IMR-90 (cell line): ENCODE data around the gene CD93. TPM values are rescaled to one million over a fixed set of nuclear protein-coding genes. Genes with fewer than 3 reads are reported as not detected.

Experiments
- ATAC-seq: fragments of 200-7000 bp; cut with Tn5 transposase; 2 replicates; pipeline ENCODE4 v1.9.1; 2020; ENCODE audit warnings: low read depth, mild to moderate bottlenecking, moderate library complexity
- BruUV-seq: library from RNA; stranded (reverse); fragments of 400-500 nt; replicated peaks from 2 replicates; lab custom pipeline; 2021; lab: Mats Ljungman, UMichigan
- CTCF ChIA-PET: fragments of 300-600 bp; formaldehyde crosslinking; extraction: SDS; loops from one replicate; lab custom pipeline; 2021; ENCODE audit warnings: antibody characterized with exemption; lab: Yijun Ruan, JAX
- POLR2A ChIA-PET: fragments of 300-600 bp; sonication (Branson Sonifier 250); formaldehyde crosslinking; loops from one replicate; lab custom pipeline; 2022; ENCODE audit warnings: antibody characterized with exemption; ENCODE audit not compliant: unreplicated experiment; lab: Charles Lee
- DNase-seq: peaks from one replicate; pipeline ENCODE4 v3.0.0; 2013
- H2AFZ ChIP-seq: replicated peaks from 2 replicates; pipeline ENCODE3; 2013; ENCODE audit warnings: low read length, mild to moderate bottlenecking; ENCODE audit not compliant: poor library complexity
- H2AK5ac ChIP-seq: 2 replicates; pipeline ENCODE4 v1.6.1; 2013; ENCODE audit warnings: low read depth, low read length, inconsistent platforms
- H2AK9ac ChIP-seq: replicated peaks from 2 replicates; pipeline ENCODE3; 2013; ENCODE audit warnings: mild to moderate bottlenecking, low read depth, low read length, moderate library complexity; ENCODE audit not compliant: poor library complexity
- H2BK120ac ChIP-seq: 2 replicates; pipeline ENCODE4 v1.6.1; 2013; ENCODE audit warnings: low read depth, low read length, inconsistent platforms
- H2BK15ac ChIP-seq: 3 replicates; pipeline ENCODE4 v1.6.1; 2013; ENCODE audit warnings: low read depth, low read length, inconsistent platforms
- H2BK20ac ChIP-seq: 2 replicates; pipeline ENCODE4 v1.6.1; 2013; ENCODE audit warnings: low read depth, mild to moderate bottlenecking, inconsistent platforms, low read length, moderate library complexity
- H2BK5ac ChIP-seq: 2 replicates; pipeline ENCODE4 v1.6.1; 2013; ENCODE audit warnings: mild to moderate bottlenecking, low read depth, low read length, inconsistent platforms; ENCODE audit not compliant: poor library complexity, severe bottlenecking
- H3K14ac ChIP-seq: replicated peaks from 2 replicates; pipeline ENCODE4 v1.6.1; 2013; ENCODE audit warnings: low read depth, low read length, inconsistent platforms
- H3K18ac ChIP-seq: 2 replicates; pipeline ENCODE4 v1.6.1; 2013; ENCODE audit warnings: low read depth, low read length, control low read depth
- H3K23ac ChIP-seq: 2 replicates; pipeline ENCODE4 v1.6.1; 2013; ENCODE audit warnings: low read depth, low read length, inconsistent platforms
- H3K27ac ChIP-seq: 2 replicates; pipeline ENCODE4 v1.5.1; 2013; ENCODE audit warnings: mild to moderate bottlenecking, control low read depth, low read length; ENCODE audit not compliant: insufficient read depth
- H3K27me3 ChIP-seq: 2 replicates; pipeline ENCODE4 v1.6.1; 2013; ENCODE audit warnings: low read length; ENCODE audit not compliant: control insufficient read depth, insufficient read depth
- H3K36me3 ChIP-seq: 2 replicates; pipeline ENCODE4 v1.6.1; 2013; ENCODE audit warnings: low read length, mixed read lengths; ENCODE audit not compliant: control insufficient read depth, insufficient read depth
- H3K4ac ChIP-seq: 2 replicates; pipeline ENCODE4 v1.6.1; 2013; ENCODE audit warnings: low read depth, low read length, inconsistent platforms
- H3K4me1 ChIP-seq: 2 replicates; pipeline ENCODE4 v1.6.1; 2013; ENCODE audit warnings: low read length, mixed read lengths; ENCODE audit not compliant: control insufficient read depth, insufficient read depth
- H3K4me2 ChIP-seq: 2 replicates; pipeline ENCODE4 v1.6.1; 2013; ENCODE audit warnings: low read depth, mild to moderate bottlenecking, control low read depth, low read length, moderate library complexity
- H3K4me3 ChIP-seq: 2 replicates; pipeline ENCODE4 v1.5.1; 2013; ENCODE audit warnings: low read depth, mild to moderate bottlenecking, control low read depth, low read length, moderate library complexity; ENCODE audit not compliant: insufficient read depth
- H3K56ac ChIP-seq: 2 replicates; pipeline ENCODE4 v1.6.1; 2013; ENCODE audit warnings: low read length, inconsistent platforms; ENCODE audit not compliant: insufficient read depth; ENCODE audit errors: extremely low read depth
- H3K79me1 ChIP-seq, 2 experiments: 2 replicates each; pipeline ENCODE4 v1.6.1; 2013; ENCODE audit warnings: low read length in 2 of 2, inconsistent platforms in 1 of 2, low read depth in 1 of 2
- H3K9ac ChIP-seq: 2 replicates; pipeline ENCODE4 v1.6.1; 2013; ENCODE audit warnings: low read depth, low read length, control low read depth
- H3K9me1 ChIP-seq: 2 replicates; pipeline ENCODE4 v1.6.1; 2013; ENCODE audit warnings: low read length, inconsistent platforms; ENCODE audit not compliant: insufficient read depth
- H3K9me3 ChIP-seq: 2 replicates; pipeline ENCODE4 v1.6.1; 2013; ENCODE audit warnings: low read length; ENCODE audit not compliant: control insufficient read depth, insufficient read depth
- H4K20me1 ChIP-seq: 2 replicates; pipeline ENCODE4 v1.6.1; 2013; ENCODE audit warnings: low read length, inconsistent platforms; ENCODE audit not compliant: insufficient read depth
- H4K5ac ChIP-seq: 2 replicates; pipeline ENCODE4 v1.6.1; 2013; ENCODE audit warnings: mild to moderate bottlenecking, low read depth, low read length, control low read depth
- H4K8ac ChIP-seq, 2 experiments: 2 replicates each; pipeline ENCODE4 v1.6.1; 2013; ENCODE audit warnings: low read depth in 2 of 2, low read length in 2 of 2, control low read depth in 1 of 2, inconsistent platforms in 1 of 2
- H4K91ac ChIP-seq: 2 replicates; pipeline ENCODE4 v1.6.1; 2013; ENCODE audit warnings: low read depth, low read length, inconsistent platforms; ENCODE audit not compliant: insufficient read depth
- CEBPB ChIP-seq: IDR thresholded peaks from 2 replicates; pipeline ENCODE4 v1.6.1; 2012; ENCODE audit warnings: low read depth, low read length, improper control_type of control experiment
- CHD1 ChIP-seq: IDR thresholded peaks from 2 replicates; pipeline ENCODE4 v1.6.1; 2012; ENCODE audit warnings: low read depth, low read length, improper control_type of control experiment
- FOS ChIP-seq: fragments of 150-350 bp; IDR thresholded peaks from 2 replicates; pipeline ENCODE4 v1.6.1; 2016; ENCODE audit warnings: low read depth, low read length
- MAFK ChIP-seq: IDR thresholded peaks from 2 replicates; pipeline ENCODE4 v1.6.1; 2012; ENCODE audit warnings: low read depth, low read length, improper control_type of control experiment
- MAZ ChIP-seq: IDR thresholded peaks from 2 replicates; pipeline ENCODE4 v1.6.1; 2012; ENCODE audit warnings: low read depth, mild to moderate bottlenecking, low read length, improper control_type of control experiment, moderate library complexity, borderline replicate concordance
- NFE2L2 ChIP-seq: fragments of 150-350 bp; IDR thresholded peaks from 2 replicates; pipeline ENCODE4 v1.6.1; 2016; ENCODE audit warnings: low read depth, mild to moderate bottlenecking, low read length
- SMC3 ChIP-seq: fragments of 150-350 bp; IDR thresholded peaks from 2 replicates; pipeline ENCODE4 v1.6.1; 2016; ENCODE audit warnings: low read depth, mild to moderate bottlenecking, antibody characterized with exemption, low read length, moderate library complexity
- USF2 ChIP-seq: fragments of 150-350 bp; IDR thresholded peaks from 2 replicates; pipeline ENCODE4 v1.6.1; 2017; ENCODE audit warnings: mild to moderate bottlenecking, antibody characterized with exemption, low read length, low read depth
- WGBS, 2 experiments: methylation state at CpG; one replicate each; pipeline versions ENCODE4 v1.1.5 to v1.1.7; 2013; ENCODE audit warnings: missing lambda C conversion rate in 2 of 2; ENCODE audit not compliant: insufficient read length in 1 of 2; ENCODE audit errors: extremely low coverage in 2 of 2; 5-methylcytosine and 5-hydroxymethylcytosine counted together
- dilution Hi-C: fragments of 300-500 bp; cut with HindIII; formaldehyde crosslinking; loops from one replicate; pipeline ENCODE4 v1.14.3; 2018; ENCODE audit warnings: low sequenced_read_pairs; ENCODE audit not compliant: unreplicated experiment
- in situ Hi-C: fragments of 300-500 bp; cut with MboI; formaldehyde crosslinking; loops from 3 replicates; pipeline ENCODE4 v1.14.3; 2019; ENCODE audit warnings: low sequenced_read_pairs, inconsistent platforms, mixed read lengths
- intact Hi-C: fragments of 100-400 bp; cut with micrococcal nuclease; formaldehyde crosslinking; loops from 2 replicates; pipeline ENCODE4 v1.10.0; 2022
- polyA plus RNA-seq, 3 experiments: library from polyadenylated mRNA; depleted of rRNA; stranded (reverse); fragments of >200 nt; gene quantifications; 2 replicates each; pipeline ENCODE4 v1.2.3, GENCODE V29; 2012; ENCODE audit warnings: low replicate concordance in 1 of 3
- total RNA-seq: library from RNA; depleted of rRNA; stranded (reverse); fragments of >200 nt; gene quantifications from 2 replicates; pipeline ENCODE4 v1.2.3, GENCODE V29; 2012

Gene CD93
- total and polyA plus RNA-seq, 2 of the 4 experiments (the other 2 are of a cell fraction): under 0.01 to 0.02 TPM

DNA sequence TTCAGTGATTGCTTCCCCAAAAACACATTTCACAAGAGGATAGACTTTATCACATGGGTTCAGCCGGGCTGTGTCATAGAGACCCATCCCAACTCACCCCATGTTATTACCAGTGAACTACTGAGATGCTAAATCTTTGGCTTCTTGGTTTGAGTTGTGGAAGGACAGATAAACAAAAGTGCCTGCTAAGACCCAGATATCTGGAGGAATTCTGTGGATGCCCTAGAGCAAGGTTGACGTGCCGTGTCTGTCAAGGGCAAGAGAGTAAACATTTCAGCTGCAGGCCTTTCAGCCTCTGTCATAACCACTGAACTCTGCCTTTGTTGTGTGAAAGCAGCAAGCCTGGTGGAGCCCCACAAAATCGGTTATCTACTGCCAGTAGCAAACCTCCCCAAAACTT, 25.5 kb downstream of the CD93 start:
- Histone ChIP-seq H3K4me3 (no peak overlapping the region), H4K5ac (no peak overlapping the region), H4K20me1 (no peaks in the 10 kb centered on the region), H3K27ac (no peak overlapping the region), H3K36me3 (no peaks in the 10 kb centered on the region), H3K23ac (no peak overlapping the region), H2BK20ac (no peak overlapping the region), H2AK9ac (no peak overlapping the region), H2BK15ac (no peak overlapping the region), H3K79me1 (no peaks in the 10 kb centered on the region), H2AFZ (no peak overlapping the region), H3K56ac (no peak overlapping the region), H2BK5ac (no peak overlapping the region), H3K4me2 (no peak overlapping the region), H3K9me3 (no peaks in the 10 kb centered on the region), H4K8ac (no peak overlapping the region), H3K4ac (no peak overlapping the region), H3K27me3 (peaks cover 20% of the 10 kb centered on the region), H2BK120ac (no peak overlapping the region), H3K14ac (no peak overlapping the region), H3K4me1 (peaks cover 10% of the 10 kb centered on the region; the same call in 1 of the 2 replicates), H2AK5ac (no peak overlapping the region), H4K91ac (no peak overlapping the region), H3K9ac (no peak overlapping the region), H3K18ac (no peak overlapping the region), H3K9me1 (0 out of 2 replicates have a peak, but pooled peaks cover 2% of the 10 kb centered on the region)
- ATAC-seq (no peak), DNase-seq (no peak)
- TF ChIP-seq CEBPB: no peak
- no peak for TF ChIP-seq MAFK
- TF ChIP-seq MAZ: no peak
- no peak for TF ChIP-seq CHD1
- no peak for TF ChIP-seq FOS
- no peak for TF ChIP-seq USF2
- TF ChIP-seq SMC3: no peak
- TF ChIP-seq NFE2L2: no peak
- POLR2A ChIA-PET: no interaction called here
- no CpG with 5 or more reads among the region's 4 CpGs for WGBS, 2 experiments
- dilution Hi-C loops (no loop called here), intact Hi-C loops (loop anchor here (5.0 kb wide), 1 partner anchor 177 kb away; no protein-coding TSS in a partner anchor), in situ Hi-C loops (no loop called here)
- BruUV-seq: no TSS peak
- CTCF ChIA-PET: no interaction called here
